ENCODE measurements around the gene TANC1.

The TANC1 gene

GRCh38 chr2:159230145-159230877, 261.9 kb downstream of the TANC1 start:
- peak overlapping the region; percentile 77 for H3K27ac Mint-ChIP-seq

GRCh38 chr2:159232456-159233170, 264.2 kb downstream of the TANC1 start:
- Mint-ChIP-seq H3K27me3 (ENCODE audit: low read depth, poor library complexity) (no peaks in the 10 kb centered on the region), H3K9me3 (no peaks in the 10 kb centered on the region), H3K4me3 (no peak overlapping the region), H3K36me3 (ENCODE audit: low read depth) (peaks cover 73% of the 10 kb centered on the region), H3K4me1 (no peaks in the 10 kb centered on the region), H3K27ac (no peak overlapping the region)
- no peak for TF ChIP-seq CTCF (IDR thresholded peaks at IDR 0.05)
- DNase-seq = no peak

More at GRCh38 chr2:159230145-159230877, 261.9 kb downstream of the TANC1 start:
- H3K36me3 Mint-ChIP-seq (ENCODE audit: low read depth) = peaks cover 73% of the 10 kb centered on the region
- H3K4me3 Mint-ChIP-seq = no peak overlapping the region
- H3K4me1 Mint-ChIP-seq = peaks cover 3% of the 10 kb centered on the region
- no peaks in the 10 kb centered on the region for H3K27me3 Mint-ChIP-seq (ENCODE audit: low read depth, poor library complexity)
- DNase-seq = no peak
- TF ChIP-seq CTCF (IDR thresholded peaks at IDR 0.05) = no peak
- no peaks in the 10 kb centered on the region for H3K9me3 Mint-ChIP-seq

GRCh38 chr2:159234868-159235267, 266.4 kb downstream of the TANC1 start:
- Mint-ChIP-seq H3K4me3 (no peak overlapping the region), H3K36me3 (ENCODE audit: low read depth) (peaks cover 75% of the 10 kb centered on the region)

GRCh38 chr2:159243529-159243928, 275.1 kb downstream of the TANC1 start:
- Mint-ChIP-seq H3K4me1 (no peaks in the 10 kb centered on the region), H3K36me3 (ENCODE audit: low read depth) (peaks cover 95% of the 10 kb centered on the region), H3K4me3 (no peak overlapping the region), H3K27me3 (ENCODE audit: low read depth, poor library complexity) (no peaks in the 10 kb centered on the region), H3K9me3 (peaks cover 46% of the 10 kb centered on the region), H3K27ac (no peak overlapping the region)
- DNase-seq = no peak
- no peak for TF ChIP-seq CTCF (IDR thresholded peaks at IDR 0.05)

More at GRCh38 chr2:159234868-159235267, 266.4 kb downstream of the TANC1 start:
- no peak for TF ChIP-seq CTCF (IDR thresholded peaks at IDR 0.05)
- DNase-seq = no peak
- Mint-ChIP-seq H3K4me1 (no peaks in the 10 kb centered on the region), H3K27me3 (ENCODE audit: low read depth, poor library complexity) (no peaks in the 10 kb centered on the region), H3K9me3 (no peaks in the 10 kb centered on the region), H3K27ac (no peak overlapping the region)

GRCh38 chr2:159246325-159246988, 278.0 kb downstream of the TANC1 start:
- H3K36me3 Mint-ChIP-seq (ENCODE audit: low read depth) = peaks cover 82% of the 10 kb centered on the region

More at GRCh38 chr2:159246325-159246988, 278.0 kb downstream of the TANC1 start:
- H3K9me3 Mint-ChIP-seq = peaks cover 53% of the 10 kb centered on the region
- H3K4me3 Mint-ChIP-seq = no peak overlapping the region
- no peak for TF ChIP-seq CTCF (IDR thresholded peaks at IDR 0.05)
- H3K4me1 Mint-ChIP-seq = peaks cover 10% of the 10 kb centered on the region
- no peak for DNase-seq
- H3K27me3 Mint-ChIP-seq (ENCODE audit: low read depth, poor library complexity) = no peaks in the 10 kb centered on the region
- H3K27ac Mint-ChIP-seq = no peak overlapping the region
